GM10266 (cell line): ENCODE results near the gene KIF21B.

ENCODE experiments used
- DNase-seq: peaks from one replicate; pipeline ENCODE4 v3.0.0; 2012; ENCODE audit errors: extremely low spot score
- TF ChIP-seq, protein P1 (sequence below): IDR thresholded peaks from 2 replicates; pipeline ENCODE4 v1.5.1; 2012; ENCODE audit warnings: mild to moderate bottlenecking, low read depth; ENCODE audit not compliant: control insufficient read depth, insufficient read depth; ENCODE audit errors: missing control alignments

Gene KIF21B

DNA sequence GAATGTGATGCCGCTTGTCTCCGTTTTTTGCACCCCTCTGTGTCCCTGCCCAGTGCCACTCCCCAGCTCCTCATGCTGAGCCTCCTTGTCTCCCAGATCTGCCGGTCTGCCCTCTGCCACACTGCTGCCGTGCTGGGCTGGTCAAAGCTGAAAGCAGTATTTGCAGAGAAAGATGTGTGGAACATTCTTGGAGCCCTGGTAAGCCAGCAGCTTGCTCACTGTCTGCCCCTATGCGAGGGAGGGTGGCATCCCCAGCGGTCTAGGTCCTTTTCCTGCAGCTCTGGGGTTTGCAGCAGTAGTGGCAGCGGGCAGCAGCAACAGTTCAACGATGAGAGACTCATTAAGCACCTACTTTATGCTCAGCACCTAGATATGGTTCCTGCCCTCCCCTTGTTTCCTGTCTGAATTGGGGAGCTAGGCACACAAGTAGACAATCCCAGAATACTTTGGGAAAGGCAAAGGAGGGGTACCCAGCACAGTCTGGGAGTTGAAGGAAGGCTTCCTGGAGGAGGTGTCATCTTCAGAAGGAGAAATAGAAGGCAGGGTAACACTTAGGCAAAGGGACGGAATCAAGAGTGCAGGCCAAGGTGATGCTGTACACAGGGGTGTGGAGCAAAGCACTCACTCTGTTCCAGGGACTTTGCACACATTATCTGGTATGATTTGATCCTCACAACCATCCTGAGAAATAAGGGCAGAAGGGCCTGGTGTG lies 63.1 kb downstream of the KIF21B start:
- TF ChIP-seq, protein P1, sequence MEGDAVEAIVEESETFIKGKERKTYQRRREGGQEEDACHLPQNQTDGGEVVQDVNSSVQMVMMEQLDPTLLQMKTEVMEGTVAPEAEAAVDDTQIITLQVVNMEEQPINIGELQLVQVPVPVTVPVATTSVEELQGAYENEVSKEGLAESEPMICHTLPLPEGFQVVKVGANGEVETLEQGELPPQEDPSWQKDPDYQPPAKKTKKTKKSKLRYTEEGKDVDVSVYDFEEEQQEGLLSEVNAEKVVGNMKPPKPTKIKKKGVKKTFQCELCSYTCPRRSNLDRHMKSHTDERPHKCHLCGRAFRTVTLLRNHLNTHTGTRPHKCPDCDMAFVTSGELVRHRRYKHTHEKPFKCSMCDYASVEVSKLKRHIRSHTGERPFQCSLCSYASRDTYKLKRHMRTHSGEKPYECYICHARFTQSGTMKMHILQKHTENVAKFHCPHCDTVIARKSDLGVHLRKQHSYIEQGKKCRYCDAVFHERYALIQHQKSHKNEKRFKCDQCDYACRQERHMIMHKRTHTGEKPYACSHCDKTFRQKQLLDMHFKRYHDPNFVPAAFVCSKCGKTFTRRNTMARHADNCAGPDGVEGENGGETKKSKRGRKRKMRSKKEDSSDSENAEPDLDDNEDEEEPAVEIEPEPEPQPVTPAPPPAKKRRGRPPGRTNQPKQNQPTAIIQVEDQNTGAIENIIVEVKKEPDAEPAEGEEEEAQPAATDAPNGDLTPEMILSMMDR, result no peak
- DNase-seq, result no peak

DNA sequence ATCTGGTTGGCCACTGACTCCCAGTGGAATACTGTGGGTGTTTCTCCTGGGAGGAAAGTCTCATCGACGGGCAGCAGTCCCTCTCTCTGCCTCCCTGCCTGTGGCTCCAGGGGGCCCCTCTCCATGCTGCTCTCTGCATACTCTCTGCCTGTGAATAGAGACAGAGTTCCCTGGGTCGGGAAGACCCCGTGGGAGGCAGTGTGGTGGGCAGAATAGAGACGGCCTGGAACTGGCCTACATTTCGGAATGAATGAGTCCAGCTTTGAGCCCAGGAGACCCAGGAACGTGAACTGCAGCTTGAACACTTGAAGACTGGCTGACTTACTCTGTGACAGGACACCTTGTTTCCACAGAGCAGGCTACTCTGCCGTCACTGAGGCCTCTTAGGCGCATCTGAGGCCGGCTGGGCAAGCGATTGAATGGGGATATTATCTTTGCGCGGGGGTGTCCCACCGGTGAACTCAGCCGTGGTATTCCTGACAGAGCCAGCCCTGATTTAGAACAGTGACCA lies 64.0 kb downstream of the KIF21B start:
- DNase-seq, result no peak
- TF ChIP-seq, protein P1, result no peak

DNA sequence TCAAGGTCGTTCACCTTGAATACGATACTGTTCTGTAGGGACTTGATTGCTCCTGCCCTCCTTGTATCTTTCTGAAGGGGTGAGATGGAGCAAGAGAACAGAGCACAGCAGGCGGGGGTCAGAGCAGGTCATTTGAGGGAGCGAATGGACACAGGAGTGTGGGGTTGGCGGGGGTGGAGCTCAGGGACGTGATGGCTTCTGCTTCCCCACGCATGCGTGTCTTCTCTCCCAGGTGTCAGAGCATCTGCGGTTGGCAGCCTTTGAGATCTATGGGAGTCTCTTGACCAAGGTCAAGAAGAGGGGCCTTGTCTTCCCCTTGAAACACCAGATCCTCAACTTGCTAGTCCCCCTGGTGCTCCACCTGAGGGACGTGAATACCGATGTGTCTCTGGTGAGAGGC lies 64.9 kb downstream of the KIF21B start:
- no peak for DNase-seq
- TF ChIP-seq, protein P1, result no peak

DNA sequence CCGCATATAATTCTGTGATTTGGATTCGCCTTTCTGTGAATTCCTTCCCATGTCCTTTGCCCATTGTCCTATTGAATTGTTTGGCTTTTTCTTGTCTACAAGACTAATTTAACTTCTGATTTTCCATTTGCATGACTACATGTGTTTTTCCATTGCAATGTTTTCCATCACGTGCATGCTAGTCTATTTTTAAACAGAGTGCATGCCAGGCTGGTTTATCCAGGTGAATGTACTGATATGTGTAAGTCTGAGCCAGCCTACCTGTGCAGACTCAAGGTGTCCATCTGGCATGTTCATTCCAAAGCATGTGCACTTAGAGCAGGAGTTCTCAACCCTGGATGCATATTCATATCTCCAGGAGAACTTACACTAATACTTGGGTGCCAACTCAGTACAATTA lies 69.1 kb downstream of the KIF21B start:
- no peak for DNase-seq
- TF ChIP-seq, protein P1, result no peak

DNA sequence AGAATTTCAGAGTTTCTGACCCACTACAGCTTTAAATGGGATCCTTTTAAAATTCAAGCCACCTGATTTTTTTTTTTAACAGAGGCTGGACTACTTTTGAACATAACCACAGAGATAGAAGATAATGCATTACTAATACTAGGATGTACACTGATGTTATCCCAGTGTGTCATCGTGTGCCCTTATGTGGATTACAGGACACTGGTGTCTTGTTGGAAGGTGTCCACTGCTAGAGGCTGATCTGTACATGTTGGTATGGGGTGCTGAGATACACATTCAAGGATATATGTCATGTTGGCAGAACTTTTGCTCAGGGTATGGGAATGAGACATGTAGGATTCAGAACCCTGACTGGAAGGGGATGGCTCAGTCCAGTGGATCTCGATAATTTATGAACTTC lies 72.5 kb downstream of the KIF21B start:
- TF ChIP-seq, protein P1, result no peak
- no peak for DNase-seq

DNA sequence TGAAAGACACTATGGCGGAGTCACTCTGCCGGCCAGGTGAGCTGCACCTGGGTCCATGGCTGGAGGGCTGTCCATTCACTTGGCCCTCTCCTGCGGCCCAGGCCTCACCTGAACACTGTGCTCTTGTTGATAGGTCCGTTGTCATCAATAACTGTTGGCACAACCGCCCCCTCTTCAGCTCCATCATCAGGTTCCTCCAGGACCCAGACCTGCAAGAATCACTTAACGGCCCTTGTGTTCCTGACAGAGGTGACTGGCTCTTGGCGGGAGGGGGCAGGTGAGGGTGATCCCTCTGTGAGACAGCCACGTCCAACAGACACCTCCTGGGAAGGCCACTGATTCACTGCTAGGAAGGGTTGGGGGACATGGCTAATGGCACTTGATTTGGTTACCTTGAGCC lies 73.9 kb downstream of the KIF21B start:
- TF ChIP-seq, protein P1, result no peak
- DNase-seq, result no peak

DNA sequence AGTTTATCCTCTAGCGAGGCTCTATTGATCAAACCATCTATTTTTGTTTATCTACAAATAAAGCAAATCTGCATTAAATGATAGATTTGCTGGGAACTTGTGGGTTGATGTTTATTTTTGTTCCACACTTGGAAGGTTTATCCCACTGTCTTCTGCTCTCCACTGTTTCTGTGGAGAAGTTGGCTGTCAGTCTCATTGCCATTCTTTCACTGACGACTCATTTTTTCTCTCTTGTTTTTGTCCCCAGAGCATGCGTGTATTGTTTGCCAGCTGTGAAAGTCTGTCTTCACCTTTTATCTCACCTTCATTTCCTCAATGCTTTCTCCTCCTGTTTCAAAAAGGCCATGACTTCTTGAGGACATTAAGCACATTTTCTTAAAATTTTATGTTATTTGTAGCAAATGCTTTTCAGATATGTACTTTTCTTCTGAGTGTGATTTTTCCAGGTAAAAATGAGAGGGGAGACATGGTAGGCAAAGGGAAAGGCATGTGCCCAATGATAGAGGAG lies 76.4 kb downstream of the KIF21B start:
- TF ChIP-seq, protein P1, result no peak
- DNase-seq, result no peak
